GM23248 (cell line): Measurements from ENCODE around the gene PARP15. TPM values are rescaled to one million over a fixed set of nuclear protein-coding genes. Genes with fewer than 3 reads are reported as not detected.

ENCODE experiments used
- DNase-seq: peaks from one replicate; pipeline ENCODE4 v3.0.0-alpha.2; 2015
- H2AFZ ChIP-seq: fragments of 200-600 bp; sonication (generic); 2 replicates; pipeline ENCODE4 v1.6.1; 2016; ENCODE audit warnings: antibody characterized with exemption
- H3F3A ChIP-seq: fragments of 200-600 bp; sonication (generic); 2 replicates; pipeline ENCODE4 v1.6.1; 2016; ENCODE audit warnings: mild to moderate bottlenecking, antibody characterized with exemption, mixed run types; ENCODE audit not compliant: insufficient read depth
- H3K27ac ChIP-seq: fragments of 200-600 bp; sonication (generic); 2 replicates; pipeline ENCODE4 v1.5.1; 2016; ENCODE audit warnings: mild to moderate bottlenecking
- H3K27me3 ChIP-seq: fragments of 200-600 bp; sonication (generic); replicated peaks from 2 replicates; pipeline ENCODE4 v1.6.1; 2016; ENCODE audit warnings: mild to moderate bottlenecking; ENCODE audit not compliant: insufficient read depth
- H3K36me3 ChIP-seq: fragments of 200-600 bp; sonication (generic); 2 replicates; pipeline ENCODE4 v1.6.1; 2016; ENCODE audit warnings: low read depth, mild to moderate bottlenecking
- H3K4me1 ChIP-seq: fragments of 200-600 bp; sonication (generic); 2 replicates; pipeline ENCODE4 v1.6.1; 2016; ENCODE audit warnings: mild to moderate bottlenecking; ENCODE audit not compliant: insufficient read depth
- H3K4me2 ChIP-seq: fragments of 200-600 bp; sonication (generic); one replicate; pipeline ENCODE4 v1.6.1; 2016; ENCODE audit warnings: mild to moderate bottlenecking; ENCODE audit not compliant: unreplicated experiment
- H3K4me3 ChIP-seq: fragments of 200-600 bp; sonication (generic); 2 replicates; pipeline ENCODE4 v1.5.1; 2016; ENCODE audit warnings: mild to moderate bottlenecking
- H3K79me2 ChIP-seq: fragments of 200-600 bp; sonication (generic); 2 replicates; pipeline ENCODE4 v1.6.1; 2016; ENCODE audit warnings: mild to moderate bottlenecking; ENCODE audit not compliant: insufficient read depth
- H3K9ac ChIP-seq: fragments of 200-600 bp; sonication (generic); 2 replicates; pipeline ENCODE4 v1.6.1; 2016; ENCODE audit warnings: mild to moderate bottlenecking
- H3K9me2 ChIP-seq: fragments of 200-600 bp; sonication (generic); 2 replicates; pipeline ENCODE4 v1.6.1; 2016; ENCODE audit warnings: mixed run types, mild to moderate bottlenecking, moderate library complexity; ENCODE audit not compliant: insufficient read depth
- H3K9me3 ChIP-seq: fragments of 200-600 bp; sonication (generic); one replicate; pipeline ENCODE4 v1.6.1; 2017; ENCODE audit warnings: low read depth
- H4K20me1 ChIP-seq: fragments of 200-600 bp; sonication (generic); 2 replicates; pipeline ENCODE4 v1.6.0; 2016; ENCODE audit not compliant: insufficient read depth
- EZH2 ChIP-seq: fragments of 200-600 bp; sonication (generic); IDR thresholded peaks from 2 replicates; pipeline ENCODE4 v1.6.1; 2018; ENCODE audit warnings: antibody characterized with exemption, mild to moderate bottlenecking; ENCODE audit not compliant: insufficient read depth, poor library complexity, severe bottlenecking
- EZH2phosphoT487 ChIP-seq: fragments of 200-600 bp; sonication (generic); IDR thresholded peaks from 2 replicates; pipeline ENCODE4 v1.6.1; 2018; ENCODE audit warnings: antibody characterized with exemption, moderate library complexity, mild to moderate bottlenecking, low read depth; ENCODE audit not compliant: insufficient read depth
- WGBS, 2 experiments: methylation state at CpG; one replicate each; pipeline ENCODE4 v1.1.6; 2015 to 2017; ENCODE audit warnings: low lambda C conversion rate in 2 of 2, low coverage in 1 of 2; ENCODE audit errors: missing lambda C conversion rate in 2 of 2; 5-methylcytosine and 5-hydroxymethylcytosine counted together
- in situ Hi-C: fragments of 300-500 bp; cut with MboI; formaldehyde crosslinking; loops from 2 replicates; pipeline ENCODE4 v1.15.0; 2020
- polyA plus RNA-seq: library from polyadenylated mRNA; unstranded; fragments of >200 nt; fragmentation: Nextera tagmentation; extraction: Ambion mirVana; gene quantifications from 2 replicates; pipeline ENCODE4 v1.2.1, GENCODE V29; 2016
- total RNA-seq: library from RNA; depleted of rRNA; stranded (reverse); fragments of >200 nt; shearing (Covaris generic); gene quantifications from 2 replicates; pipeline ENCODE4 v1.2.3, GENCODE V29; 2014

PARP15 gene
- total and polyA plus RNA-seq, 2 experiments from 2014 or later = under 0.01 to 0.29 TPM

GRCh38 chr3:122589297-122589696 lies 11.8 kb downstream of the PARP15 start:
- 68 to 70% methylated on average over 5 of the region's 5 CpGs for WGBS, 2 experiments
- peaks cover 2% of the 10 kb centered on the region; the same call in 1 of the 2 replicates for H3K27me3 ChIP-seq
- H3K4me3 ChIP-seq = no peak overlapping the region
- H3K4me1 ChIP-seq = no peaks in the 10 kb centered on the region
- H3K36me3 ChIP-seq = no peaks in the 10 kb centered on the region
- no peaks in the 10 kb centered on the region for H3F3A ChIP-seq
- no peak overlapping the region for H3K4me2 ChIP-seq
- DNase-seq = no peak
- no peaks in the 10 kb centered on the region for H3K9me3 ChIP-seq
- no peak overlapping the region for H3K27ac ChIP-seq
- H2AFZ ChIP-seq = no peak overlapping the region
- H4K20me1 ChIP-seq = no peaks in the 10 kb centered on the region
- TF ChIP-seq EZH2phosphoT487 (no peak), EZH2 (no peak)
- in situ Hi-C loops = no loop called here
- no peaks in the 10 kb centered on the region for H3K9me2 ChIP-seq
- no peaks in the 10 kb centered on the region for H3K79me2 ChIP-seq
- no peak overlapping the region for H3K9ac ChIP-seq

GRCh38 chr3:122590610-122591009 lies 13.2 kb downstream of the PARP15 start:
- Histone ChIP-seq H3K36me3 (no peaks in the 10 kb centered on the region), H4K20me1 (no peaks in the 10 kb centered on the region), H3K9me3 (no peaks in the 10 kb centered on the region), H3K9me2 (no peaks in the 10 kb centered on the region), H3K4me2 (no peak overlapping the region), H3K27me3 (peaks cover 12% of the 10 kb centered on the region), H3K27ac (no peak overlapping the region), H3F3A (no peaks in the 10 kb centered on the region), H3K79me2 (no peaks in the 10 kb centered on the region), H2AFZ (no peak overlapping the region), H3K9ac (no peak overlapping the region), H3K4me1 (no peaks in the 10 kb centered on the region), H3K4me3 (no peak overlapping the region)
- TF ChIP-seq EZH2 (no peak), EZH2phosphoT487 (no peak)
- in situ Hi-C loops = no loop called here
- WGBS, 2 experiments = 72 to 78% methylated on average over 2 of the region's 2 CpGs
- DNase-seq = no peak

- Histone ChIP-seq H3K9ac (no peak overlapping the region), H3K9me2 (no peaks in the 10 kb centered on the region), H3K79me2 (no peaks in the 10 kb centered on the region), H2AFZ (no peak overlapping the region), H3K27ac (no peak overlapping the region), H3F3A (no peaks in the 10 kb centered on the region), H3K36me3 (no peaks in the 10 kb centered on the region), H3K9me3 (no peaks in the 10 kb centered on the region), H3K27me3 (peaks cover 12% of the 10 kb centered on the region), H4K20me1 (no peaks in the 10 kb centered on the region), H3K4me2 (no peak overlapping the region), H3K4me1 (no peaks in the 10 kb centered on the region), H3K4me3 (no peak overlapping the region)
- TF ChIP-seq EZH2phosphoT487 (no peak), EZH2 (no peak)
- in situ Hi-C loops = no loop called here
- no peak for DNase-seq
Measured at GRCh38 chr3:122594025-122594424, 16.6 kb downstream of the PARP15 start.

- TF ChIP-seq EZH2phosphoT487 = no peak
- no peak for TF ChIP-seq EZH2
- H3K27me3 ChIP-seq = peaks cover 12% of the 10 kb centered on the region
- H3K9me3 ChIP-seq = no peaks in the 10 kb centered on the region
- H2AFZ ChIP-seq = no peak overlapping the region
- H3K9ac ChIP-seq = no peak overlapping the region
- H3K36me3 ChIP-seq = no peaks in the 10 kb centered on the region
- no peak for DNase-seq
- no peak overlapping the region for H3K4me3 ChIP-seq
- H4K20me1 ChIP-seq = no peaks in the 10 kb centered on the region
- H3F3A ChIP-seq = no peaks in the 10 kb centered on the region
- no peaks in the 10 kb centered on the region for H3K9me2 ChIP-seq
- H3K4me2 ChIP-seq = no peak overlapping the region
- H3K4me1 ChIP-seq = no peaks in the 10 kb centered on the region
- 66 to 72% methylated on average over 3 of the region's 3 CpGs for WGBS, 2 experiments
- in situ Hi-C loops = no loop called here
- no peak overlapping the region for H3K27ac ChIP-seq
- no peaks in the 10 kb centered on the region for H3K79me2 ChIP-seq
Measured at GRCh38 chr3:122598151-122598550, 20.7 kb downstream of the PARP15 start.

- Histone ChIP-seq H4K20me1 (no peaks in the 10 kb centered on the region), H3K9ac (no peak overlapping the region), H3K36me3 (no peaks in the 10 kb centered on the region), H2AFZ (no peak overlapping the region), H3K79me2 (no peaks in the 10 kb centered on the region), H3K4me3 (no peak overlapping the region), H3K4me1 (no peaks in the 10 kb centered on the region), H3K4me2 (no peak overlapping the region), H3F3A (no peaks in the 10 kb centered on the region), H3K27ac (no peak overlapping the region), H3K9me2 (no peaks in the 10 kb centered on the region), H3K9me3 (no peaks in the 10 kb centered on the region), H3K27me3 (peaks cover 12% of the 10 kb centered on the region)
- no peak for DNase-seq
- in situ Hi-C loops = no loop called here
- no peak for TF ChIP-seq EZH2phosphoT487
- no peak for TF ChIP-seq EZH2
- 71 to 75% methylated on average over 4 of the region's 4 CpGs for WGBS, 2 experiments
Measured at GRCh38 chr3:122598556-122598955, 21.1 kb downstream of the PARP15 start.
